Retinal pigment epithelial cell (primary cell): ENCODE results near the gene RANGRF.

Source experiments
- DNase-seq: peaks from one replicate; pipeline ENCODE4 v3.0.0-alpha.2; 2010; ENCODE audit warnings: low read depth
- H3K4me3 ChIP-seq: 2 replicates; pipeline ENCODE4 v1.5.1; 2011; ENCODE audit warnings: mild to moderate bottlenecking, low read length, control low read depth, moderate library complexity
- TF ChIP-seq, protein P1 (sequence below): conservative IDR thresholded peaks from 2 replicates; pipeline ENCODE4 v1.5.1; 2011; ENCODE audit warnings: low read depth, low read length, control low read depth, inconsistent platforms

RANGRF gene

DNA sequence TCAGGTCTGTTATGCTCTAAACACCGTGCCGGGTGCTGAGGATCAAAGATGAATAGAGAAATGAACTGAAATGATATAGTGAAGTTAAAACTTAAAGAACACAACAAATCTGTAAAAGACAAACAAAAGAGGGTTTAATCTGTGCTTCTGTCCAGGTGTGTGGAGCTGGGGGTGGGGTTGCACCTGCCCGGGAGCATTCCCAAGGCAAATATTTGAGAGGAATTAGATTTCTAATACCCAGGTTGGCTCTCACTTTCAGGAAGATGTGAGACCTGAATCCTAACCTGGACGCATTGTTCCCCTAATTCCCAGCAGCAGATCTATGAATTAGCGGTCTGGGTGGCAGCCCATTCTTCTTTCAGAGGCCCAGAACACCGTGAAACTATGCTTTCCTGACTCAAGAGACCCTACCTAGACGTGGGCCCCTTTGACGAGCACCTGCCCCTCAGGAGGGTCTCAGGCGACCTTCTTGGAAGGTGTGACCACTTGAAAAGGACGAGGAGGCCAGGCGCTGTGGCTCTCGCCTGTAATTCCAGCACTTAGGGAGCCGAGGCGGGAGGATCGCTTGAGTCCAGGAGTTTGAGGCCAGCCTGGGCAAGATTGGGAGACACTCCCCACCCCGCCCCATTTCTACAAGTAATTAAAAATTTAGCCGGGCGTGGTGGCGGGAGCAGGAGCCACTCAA lies 677 bp upstream of the RANGRF start:
- no peak for DNase-seq
- peak overlapping the region; percentile 86 for H3K4me3 ChIP-seq
- TF ChIP-seq, protein P1, sequence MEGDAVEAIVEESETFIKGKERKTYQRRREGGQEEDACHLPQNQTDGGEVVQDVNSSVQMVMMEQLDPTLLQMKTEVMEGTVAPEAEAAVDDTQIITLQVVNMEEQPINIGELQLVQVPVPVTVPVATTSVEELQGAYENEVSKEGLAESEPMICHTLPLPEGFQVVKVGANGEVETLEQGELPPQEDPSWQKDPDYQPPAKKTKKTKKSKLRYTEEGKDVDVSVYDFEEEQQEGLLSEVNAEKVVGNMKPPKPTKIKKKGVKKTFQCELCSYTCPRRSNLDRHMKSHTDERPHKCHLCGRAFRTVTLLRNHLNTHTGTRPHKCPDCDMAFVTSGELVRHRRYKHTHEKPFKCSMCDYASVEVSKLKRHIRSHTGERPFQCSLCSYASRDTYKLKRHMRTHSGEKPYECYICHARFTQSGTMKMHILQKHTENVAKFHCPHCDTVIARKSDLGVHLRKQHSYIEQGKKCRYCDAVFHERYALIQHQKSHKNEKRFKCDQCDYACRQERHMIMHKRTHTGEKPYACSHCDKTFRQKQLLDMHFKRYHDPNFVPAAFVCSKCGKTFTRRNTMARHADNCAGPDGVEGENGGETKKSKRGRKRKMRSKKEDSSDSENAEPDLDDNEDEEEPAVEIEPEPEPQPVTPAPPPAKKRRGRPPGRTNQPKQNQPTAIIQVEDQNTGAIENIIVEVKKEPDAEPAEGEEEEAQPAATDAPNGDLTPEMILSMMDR, result no peak

DNA sequence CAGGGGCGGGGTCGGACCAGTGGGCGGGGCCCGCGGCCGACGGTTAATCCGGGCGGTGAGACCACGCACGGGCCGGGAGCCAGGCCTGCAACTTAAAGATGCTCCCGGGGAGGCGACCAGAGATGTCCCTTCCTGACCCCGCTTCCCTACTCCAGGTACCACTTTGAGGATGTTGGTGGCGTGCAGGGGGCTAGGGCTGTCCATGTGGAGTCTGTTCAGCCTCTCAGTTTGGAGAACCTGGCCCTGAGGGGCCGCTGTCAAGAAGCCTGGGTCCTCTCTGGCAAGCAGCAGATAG lies 580 bp downstream of the RANGRF start:
- TF ChIP-seq, protein P1, result no peak
- H3K4me3 ChIP-seq, result peak overlapping the region; percentile 86
- DNase-seq, result no peak

DNA sequence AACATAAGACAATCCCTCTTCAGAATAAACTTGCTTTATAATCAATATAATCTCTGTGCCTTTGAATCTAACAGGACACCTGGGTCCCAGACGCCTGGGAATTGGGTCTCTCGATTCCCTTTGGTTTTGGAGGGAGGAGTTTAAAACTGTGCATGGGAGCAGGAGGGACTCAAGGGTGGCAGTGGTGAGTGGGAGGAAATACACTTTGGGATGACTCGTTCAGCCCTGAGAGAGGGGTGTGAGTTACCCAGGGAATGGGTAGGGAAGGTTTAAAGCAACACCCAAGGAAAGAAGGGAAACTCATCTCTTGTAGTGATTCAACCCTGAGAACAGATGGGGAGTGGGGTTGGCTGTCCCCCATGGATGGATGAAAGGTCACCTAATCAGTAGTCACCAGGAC lies 1.6 kb downstream of the RANGRF start:
- TF ChIP-seq, protein P1, result no peak
- no peak for DNase-seq
- no peak overlapping the region for H3K4me3 ChIP-seq

DNA sequence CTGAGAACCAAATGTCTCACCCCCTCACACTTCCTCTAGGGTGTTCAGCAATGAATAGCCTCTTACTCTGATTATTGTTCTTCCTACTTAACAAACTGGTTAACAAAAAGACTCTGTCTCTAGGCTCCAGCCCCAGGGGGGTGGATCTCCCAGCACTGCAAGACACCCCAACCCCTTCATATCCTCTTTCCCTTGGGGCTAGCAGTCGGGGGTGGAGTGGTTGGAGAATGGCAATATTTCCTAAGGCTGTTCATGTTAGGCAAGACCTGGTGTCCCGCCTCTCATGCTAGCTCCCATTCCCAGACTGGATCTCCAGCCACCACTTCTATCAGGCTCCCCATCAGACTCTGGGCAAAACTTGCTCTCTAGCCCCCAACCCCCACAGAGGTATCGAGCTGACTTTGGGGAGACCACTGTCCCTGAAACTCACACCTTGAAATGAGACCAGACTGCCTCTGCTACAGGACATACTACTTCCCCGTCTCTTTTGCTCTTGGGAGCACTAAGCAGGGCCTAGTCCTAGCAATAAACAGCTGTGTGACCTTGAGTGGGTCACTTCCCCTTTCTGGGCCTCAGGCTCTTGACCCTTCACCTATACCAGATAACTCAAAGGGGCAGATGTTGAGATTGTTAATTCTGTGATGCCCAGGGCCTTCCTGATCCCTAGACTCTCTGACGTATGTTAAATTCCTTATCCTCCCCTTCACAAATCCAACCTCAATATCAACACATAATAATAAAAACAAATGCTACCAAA lies 4.3 kb downstream of the RANGRF start:
- no peak for DNase-seq
- TF ChIP-seq, protein P1, result no peak
- no peak overlapping the region for H3K4me3 ChIP-seq

DNA sequence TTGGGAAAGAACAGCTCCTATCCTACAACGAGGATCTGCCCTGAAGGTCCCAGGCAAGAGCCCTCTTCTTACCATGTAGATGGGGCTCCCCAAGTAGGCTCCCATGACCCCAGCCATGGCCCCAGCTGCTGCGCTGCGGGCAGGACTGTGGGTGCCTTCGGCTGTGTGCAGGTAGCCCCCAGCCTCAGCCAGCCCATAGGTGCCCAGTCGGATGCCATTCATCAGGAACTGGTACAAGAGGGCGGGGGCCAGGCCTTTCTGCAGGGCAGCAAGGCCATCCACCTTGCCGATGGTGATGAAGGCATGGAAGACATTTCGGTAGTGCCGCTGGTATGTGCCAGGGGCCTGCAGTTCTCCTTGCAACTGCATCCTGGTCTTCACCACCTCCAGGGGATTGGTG lies 5.9 kb downstream of the RANGRF start:
- no peak for DNase-seq
- H3K4me3 ChIP-seq, result no peak overlapping the region
- TF ChIP-seq, protein P1, result no peak

DNA sequence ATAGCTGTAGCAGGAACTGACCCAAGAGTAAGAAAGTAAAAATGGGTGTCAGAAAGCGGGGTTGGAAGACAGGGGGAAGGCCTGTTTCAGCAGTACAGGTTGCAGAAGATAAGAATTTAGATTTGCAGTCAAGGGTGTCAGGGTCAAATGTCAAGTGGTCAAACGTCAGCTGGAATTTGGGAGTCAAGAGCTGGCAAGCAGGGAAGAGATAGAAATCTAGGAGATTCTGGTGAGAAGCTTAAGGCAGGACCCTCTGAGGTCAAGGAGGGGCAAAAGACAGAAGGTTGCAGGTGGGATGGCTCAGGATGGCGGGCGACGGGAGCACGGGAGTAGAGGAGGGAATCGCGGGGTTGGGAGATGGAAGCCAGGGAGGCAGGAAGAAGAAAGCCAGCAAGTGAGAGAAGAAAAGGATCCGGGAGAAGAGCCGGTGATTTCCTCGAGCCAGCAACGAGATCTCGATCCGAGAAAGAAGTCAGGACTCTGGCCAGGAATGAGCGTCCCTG lies 6.4 kb downstream of the RANGRF start:
- no peak for DNase-seq
- H3K4me3 ChIP-seq, result peak overlapping the region; percentile 70
- TF ChIP-seq, protein P1, result no peak

DNA sequence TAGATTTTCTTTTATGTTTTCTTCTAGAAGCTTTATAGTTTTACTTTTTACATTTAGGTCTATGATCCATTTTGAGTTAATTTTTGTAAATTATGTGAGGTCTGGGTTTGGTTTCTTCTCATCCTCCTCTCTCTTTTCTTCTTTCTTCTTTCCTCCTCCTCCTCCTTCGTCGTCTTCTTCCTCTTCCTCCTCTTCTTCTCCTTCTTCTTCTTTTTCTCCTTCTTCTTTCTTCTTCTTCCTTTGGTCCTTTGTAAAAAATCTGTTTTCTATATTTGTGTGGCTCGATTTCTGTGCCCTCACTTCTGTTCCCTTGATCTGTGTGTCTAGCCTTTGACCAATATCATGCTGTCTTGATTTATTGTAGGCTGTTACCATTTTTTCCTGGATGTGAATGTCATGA lies 11.8 kb downstream of the RANGRF start:
- no peak overlapping the region for H3K4me3 ChIP-seq

More for the DNA sequence above, 11.8 kb downstream of the RANGRF start:
- DNase-seq, result no peak
- TF ChIP-seq, protein P1, result no peak
